ENCODE results near the gene F2R.
"Not testable (repeated sequence)": the region's sequence is repeated elsewhere in the genome, so short reads cannot be mapped to it uniquely, and the experiment has no call there.

The F2R gene

DNA sequence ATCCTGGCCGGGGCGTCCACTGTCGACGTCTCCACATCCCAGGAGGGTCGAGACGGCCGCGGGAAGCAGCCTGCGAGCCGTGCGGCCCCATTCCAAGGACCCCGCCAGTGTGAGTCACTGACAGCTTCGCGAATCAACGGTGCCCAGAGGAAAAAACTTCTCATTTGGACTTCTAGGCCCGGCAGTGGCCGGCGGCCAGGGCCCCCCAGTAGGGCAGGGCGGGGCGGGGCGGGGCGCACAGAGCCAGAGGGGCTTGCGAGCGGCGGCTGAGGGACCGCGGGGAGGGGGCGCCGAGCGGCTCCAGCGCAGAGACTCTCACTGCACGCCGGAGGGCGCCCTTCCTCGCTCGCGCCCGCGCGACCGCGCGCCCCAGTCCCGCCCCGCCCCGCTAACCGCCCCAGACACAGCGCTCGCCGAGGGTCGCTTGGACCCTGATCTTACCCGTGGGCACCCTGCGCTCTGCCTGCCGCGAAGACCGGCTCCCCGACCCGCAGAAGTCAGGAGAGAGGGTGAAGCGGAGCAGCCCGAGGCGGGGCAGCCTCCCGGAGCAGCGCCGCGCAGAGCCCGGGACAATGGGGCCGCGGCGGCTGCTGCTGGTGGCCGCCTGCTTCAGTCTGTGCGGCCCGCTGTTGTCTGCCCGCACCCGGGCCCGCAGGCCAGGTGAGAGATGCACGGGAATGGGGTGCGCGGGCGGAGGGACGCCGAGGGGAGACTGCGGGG, at the start of gene F2R:
TSS of gene F2R (plus strand) at position 391 of the 720 bp plus-strand sequence. CDS start at position 573, 182 bp downstream.
- DNase-seq = peak; percentile 45

DNA sequence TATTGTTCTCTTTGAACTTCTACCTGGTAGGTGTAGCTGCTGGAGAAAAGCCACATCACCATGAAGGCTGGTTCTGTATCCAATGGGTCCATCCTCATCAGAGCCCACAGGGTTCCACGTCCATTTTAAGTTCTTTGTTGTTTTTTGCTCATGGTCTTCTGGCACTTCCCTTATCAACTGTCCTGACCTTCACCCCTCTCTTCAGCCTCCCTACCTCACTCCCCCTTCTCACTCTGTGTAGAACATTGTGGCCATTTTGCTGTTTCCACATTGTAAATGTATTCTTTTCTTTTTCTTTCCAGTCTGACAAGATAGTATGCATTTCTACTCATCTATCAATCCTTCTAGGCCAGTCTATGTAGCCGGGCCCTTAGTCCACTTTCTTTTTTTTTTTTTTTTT, 48.4 kb upstream of the F2R start:
- DNase-seq = no peak

DNA sequence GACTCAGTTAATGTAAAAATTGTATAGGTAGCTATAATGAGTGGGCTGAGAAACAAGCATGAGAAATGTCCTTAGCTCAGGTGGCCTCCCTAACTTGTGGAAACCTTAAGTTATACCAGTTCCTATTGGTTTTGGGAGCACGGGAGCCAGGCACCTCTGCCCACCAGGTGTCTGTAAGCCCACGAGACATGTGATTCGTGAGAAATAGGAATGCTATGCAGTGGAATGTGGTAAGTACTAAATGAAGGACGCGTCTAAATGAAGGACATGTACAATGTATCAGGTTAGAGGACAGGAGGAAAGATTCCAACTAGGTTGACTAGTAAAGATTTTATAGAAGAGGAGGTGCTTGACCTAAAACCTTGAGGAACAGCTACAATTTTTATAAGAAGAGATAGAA, 46.7 kb upstream of the F2R start:
- no peak for DNase-seq

DNA sequence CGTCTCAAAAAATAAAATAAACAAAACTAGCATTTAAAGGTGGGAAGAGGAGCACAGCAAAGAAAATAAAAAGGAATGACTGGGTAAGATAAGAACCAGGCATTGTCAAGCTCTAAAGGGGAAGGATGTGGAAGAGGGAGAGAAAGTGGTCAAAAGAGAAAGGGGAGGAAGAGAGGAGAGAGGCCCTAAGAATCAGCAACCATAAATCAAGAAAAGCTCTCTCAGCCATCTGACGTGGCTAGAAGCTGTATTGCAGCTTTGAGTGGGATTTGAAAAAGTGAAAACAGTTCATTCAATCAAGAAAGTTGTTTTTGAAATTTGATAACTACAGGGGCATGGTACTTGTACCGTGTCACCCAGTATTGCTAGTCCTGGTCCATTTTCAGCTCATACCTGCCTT, 45.4 kb upstream of the F2R start:
- no peak for DNase-seq

DNA sequence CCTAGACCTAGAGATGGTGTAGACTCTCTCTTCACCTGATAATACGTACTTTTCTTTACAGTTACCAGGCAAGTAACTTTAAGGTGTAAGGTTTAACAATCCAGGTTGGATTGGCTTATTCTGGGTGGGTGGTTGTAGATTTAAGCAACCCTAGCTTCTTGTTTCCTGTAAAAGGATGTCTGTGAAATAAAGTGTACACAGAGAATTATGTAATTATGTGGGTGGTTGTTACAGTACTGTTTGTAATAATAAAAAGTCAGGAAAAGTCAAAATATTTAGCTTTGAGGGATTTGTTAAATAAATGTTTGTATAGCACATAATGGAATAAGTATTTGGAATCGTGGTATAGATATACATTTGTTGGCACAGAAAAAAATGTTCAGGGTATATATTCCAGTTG, 43.7 kb upstream of the F2R start:
- no peak for DNase-seq

DNA sequence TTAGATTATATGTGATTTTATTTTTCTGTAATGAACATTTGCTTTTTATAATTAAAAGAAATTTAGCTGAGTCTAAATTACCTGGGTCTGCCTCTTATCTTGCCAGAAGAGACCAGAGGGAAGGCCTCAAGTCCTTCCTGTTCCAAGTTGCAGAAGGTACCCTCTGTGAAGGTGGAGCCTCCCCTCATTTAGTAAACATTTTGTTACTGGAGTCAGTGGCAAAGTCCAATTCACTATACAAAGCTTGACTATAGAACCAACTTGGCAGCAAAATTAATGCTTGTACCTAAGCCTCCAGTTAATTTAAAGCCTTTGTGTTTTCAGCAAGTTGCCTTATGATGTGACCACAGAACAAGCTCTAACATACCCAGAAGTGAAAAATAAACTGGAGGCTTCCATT, 42.8 kb upstream of the F2R start:
- no peak for DNase-seq

DNA sequence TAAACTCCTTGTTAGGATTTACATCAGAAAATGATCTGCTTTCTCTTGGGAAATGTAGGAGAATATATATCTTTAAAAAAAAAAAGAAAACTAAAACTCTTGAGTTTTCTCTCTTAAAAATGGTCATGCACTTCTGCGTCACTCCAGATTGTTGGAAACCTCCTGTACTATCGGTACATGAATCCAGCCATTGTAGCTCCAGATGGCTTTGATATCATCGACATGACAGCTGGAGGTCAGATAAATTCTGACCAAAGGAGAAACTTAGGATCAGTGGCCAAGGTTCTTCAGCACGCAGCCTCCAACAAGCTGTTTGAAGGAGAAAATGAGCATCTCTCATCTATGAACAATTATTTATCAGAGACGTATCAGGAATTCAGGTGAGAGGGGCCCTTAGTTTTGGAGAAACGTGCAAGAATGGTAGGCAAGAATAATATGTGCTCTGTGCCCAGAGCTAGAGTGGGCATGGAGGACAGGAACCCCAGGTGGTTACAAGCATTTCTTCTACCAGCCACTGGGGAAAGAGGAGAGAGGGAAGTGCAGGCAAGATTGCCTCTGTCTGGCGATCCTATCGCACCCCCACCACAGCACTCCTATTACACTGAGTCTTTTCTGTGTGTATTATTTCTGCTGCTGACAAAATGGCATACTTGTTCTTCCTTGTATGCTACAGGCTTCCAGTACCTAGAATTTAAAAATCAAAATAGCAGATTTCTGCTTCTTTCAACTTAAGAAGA, 41.4 kb upstream of the F2R start:
- no peak for DNase-seq

DNA sequence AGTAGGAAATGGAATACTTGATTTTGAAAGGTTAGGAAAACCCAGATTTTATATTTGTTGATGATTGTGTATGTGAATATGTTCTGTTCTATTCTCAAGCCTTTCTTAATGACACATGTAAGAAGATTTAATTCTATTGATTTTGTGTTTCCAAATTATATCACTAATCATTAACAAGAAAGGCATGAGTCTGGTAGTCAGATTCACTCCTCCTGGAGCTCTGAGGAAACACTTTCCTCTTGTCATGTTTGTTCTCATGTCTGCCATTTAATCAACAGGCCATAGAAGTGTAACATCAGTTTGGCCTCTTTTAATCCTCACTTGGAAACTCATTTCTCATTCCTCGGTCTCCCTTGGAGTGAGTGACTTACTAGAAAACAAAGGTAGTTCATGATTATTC, 40.6 kb upstream of the F2R start:
- DNase-seq = no peak

DNA sequence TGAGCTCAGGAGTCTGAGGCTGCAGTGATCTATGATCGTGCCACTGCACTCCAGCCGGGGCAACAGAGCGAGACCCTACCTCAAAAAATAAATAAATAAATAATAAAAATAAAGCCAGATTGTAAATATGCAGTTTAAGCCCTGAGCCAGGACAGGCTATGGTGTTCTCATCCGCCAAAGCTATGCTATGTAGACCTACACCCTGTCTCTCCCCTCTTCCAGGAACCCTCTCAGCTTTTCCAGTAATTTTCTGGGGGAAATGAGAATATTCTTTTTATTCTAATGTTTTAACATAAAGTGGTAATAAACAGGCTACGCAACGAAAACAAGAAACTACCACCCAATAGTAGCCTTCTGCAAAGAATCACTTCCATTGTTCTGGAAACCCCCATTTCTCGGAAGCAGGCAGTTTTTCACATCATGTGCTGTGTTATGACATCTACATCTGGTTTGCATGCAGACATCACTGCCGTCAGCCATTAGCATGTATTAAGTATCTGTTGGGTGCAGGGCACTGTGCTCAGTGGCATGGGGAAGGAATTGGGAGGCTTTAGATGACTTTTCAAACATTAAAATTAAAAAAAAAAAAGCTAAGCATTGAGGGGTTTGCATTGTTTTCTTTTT, 38.0 kb upstream of the F2R start:
- DNase-seq = no peak

DNA sequence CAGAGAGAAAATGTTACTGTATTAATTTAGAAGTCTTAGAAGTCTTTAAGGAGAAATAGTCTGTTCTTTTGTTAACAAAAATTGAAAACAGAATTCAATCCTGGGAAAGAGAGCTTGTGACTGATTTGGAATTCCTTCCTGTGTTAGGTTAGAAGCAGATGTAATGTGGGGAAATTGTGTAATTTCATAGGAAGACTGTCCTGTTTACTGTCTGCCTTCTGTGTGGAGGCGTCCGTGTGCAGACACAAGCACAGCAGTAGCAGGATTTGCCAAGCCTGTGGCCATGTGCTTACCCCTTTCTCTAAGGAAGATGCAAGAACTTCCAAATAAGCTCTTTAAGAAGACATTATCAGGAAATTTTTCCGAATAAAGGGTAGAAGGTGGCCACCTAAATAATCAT, 36.7 kb upstream of the F2R start:
- no peak for DNase-seq

DNA sequence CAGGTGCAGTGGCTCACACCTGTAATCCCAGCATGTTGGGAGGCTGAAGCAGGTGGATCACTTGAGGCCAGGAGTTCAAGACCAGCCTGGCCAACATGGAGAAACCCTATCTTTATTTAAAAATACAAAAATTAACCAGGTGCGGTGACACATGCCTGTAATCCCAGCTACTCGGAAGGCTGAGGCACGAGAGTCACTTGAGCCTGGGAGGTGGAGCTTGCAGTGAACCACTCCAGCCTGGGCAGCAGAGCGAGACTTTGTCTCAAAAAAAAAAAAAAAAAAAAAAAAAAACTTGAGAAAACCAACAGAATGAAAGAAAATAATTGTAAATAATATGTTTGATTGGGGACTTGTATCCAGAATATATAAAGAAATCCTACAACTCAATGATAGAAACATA, 35.1 kb upstream of the F2R start:
- not testable (repeated sequence) for DNase-seq

DNA sequence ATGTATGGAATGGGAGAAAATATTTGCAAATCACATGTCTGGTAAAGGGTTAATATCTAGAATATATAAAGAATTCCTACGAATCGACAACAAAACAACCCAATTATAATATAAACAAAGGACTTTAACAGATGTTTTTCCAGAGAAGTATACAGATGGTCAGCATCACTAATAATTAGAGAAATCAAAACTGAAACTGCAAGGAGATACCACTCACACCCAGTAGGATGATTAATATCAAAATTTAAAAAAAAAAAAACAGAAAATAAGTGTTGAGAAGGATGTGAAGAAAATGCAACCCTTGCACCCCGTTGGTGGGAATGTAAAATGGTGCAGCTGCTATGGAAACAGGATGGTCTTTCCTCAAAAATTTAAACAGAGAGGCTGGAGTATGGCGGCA, 34.6 kb upstream of the F2R start:
- peak; percentile 26 for DNase-seq

DNA sequence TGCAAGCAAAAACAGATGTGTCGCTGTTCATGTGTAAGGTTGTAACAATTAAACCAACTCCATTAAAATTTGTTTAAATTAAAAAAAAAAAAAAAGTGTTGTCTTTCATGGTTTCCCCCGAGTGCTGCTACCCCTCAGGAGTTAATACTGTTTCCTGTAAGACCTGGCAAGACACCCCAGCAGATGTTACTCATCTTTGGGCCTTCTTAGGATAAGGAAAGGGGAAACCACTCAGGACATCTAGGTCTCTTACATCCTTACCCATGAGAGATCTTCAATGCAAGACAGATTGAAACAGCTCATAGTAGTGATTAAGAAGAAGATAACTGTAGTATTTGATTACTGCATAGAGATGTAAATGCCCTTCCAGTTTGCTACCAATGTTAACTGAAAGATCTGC, 33.5 kb upstream of the F2R start:
- DNase-seq = no peak

DNA sequence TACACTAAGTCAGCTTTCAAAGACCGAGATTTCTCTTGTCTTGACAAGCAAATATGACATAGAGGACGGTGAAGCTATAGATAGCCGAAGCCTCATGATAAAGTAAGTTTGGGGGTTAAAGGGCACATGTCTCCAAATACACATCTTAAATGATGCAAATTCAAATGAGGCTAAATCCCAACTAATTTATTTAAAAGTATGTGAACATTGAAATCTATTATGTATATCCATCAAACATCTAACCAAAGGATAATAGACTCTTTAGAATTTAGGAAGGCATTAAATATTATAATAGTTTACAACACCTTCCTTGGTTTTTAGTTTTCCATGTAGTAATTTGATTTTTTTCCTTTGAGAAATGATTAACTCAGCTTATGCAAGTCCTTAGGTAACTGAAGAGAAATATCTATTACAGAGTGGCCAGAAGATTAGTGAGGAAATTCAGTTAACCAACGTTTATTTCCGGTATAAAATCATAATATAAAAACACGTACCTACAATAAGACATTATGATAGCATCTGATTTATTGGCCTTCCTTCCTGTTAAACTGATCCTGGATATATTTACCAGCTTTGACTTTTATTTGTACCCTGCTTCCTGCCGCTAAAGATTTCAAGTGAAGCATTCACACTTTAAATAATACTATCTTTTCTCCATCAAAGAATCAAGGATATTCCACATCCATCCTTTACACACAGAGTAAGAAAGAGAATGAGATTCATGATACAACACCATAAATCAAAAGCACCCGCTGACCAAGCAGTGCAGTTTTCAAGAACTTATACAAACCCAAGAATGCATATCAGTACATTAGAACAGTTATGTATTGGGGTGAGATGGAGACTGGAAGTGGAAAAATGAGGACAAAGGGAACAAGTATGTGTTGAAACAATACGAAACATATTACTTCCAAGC, 31.9 kb upstream of the F2R start:
- no peak for DNase-seq

DNA sequence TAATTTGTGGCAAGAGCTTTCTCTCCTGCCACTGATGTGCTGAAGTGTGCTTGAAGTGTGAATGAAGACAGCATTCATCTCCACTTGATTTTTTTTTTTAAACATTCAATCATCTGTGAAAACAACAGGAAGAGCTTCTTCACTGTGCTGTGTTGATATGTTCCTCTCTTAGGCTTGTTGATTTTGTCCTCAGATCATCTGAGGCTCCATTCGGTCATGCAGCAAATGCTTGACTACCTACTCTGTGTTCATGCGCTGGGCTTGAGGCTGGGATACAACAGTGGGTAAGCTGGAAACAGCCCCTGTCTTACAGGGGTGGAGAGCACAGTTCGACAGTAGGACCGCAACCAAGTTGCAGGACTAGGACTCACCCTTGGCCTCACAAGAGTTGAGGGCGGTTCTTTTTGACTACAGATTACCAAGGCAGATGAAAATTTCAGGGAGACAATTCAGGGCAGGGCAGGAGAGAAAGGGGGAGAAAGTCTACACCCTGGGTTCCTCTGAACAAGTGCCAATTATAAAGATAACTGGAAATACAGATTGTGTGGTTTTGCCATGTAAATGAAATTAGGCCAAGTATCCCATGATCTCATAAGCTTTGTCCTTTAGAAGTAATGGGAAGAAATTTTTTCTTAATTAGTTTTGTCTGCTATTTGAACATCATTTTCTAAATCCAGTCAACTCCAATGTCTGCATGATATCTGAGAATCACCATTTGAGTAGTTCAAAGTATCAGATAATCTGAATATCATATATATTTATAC, 31.0 kb upstream of the F2R start:
- DNase-seq = no peak

DNA sequence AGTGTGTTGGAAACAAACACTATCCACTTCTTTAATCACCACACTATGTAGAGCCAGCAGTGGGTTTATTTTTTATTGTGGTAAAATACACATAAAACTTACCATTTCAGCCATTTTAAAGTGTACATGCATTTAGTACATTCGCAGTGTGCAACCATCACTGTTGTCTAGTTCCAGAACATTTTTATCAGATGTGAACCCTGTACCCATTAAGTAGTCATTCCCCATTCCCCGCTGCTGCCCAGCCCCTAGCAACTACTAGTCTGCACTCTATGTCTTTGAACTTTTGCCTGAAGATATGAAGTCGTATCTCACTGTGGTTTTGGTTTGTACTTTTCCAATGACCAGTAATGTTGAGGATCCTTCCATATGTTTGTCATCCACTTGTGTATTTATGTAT, 30.2 kb upstream of the F2R start:
- DNase-seq = no peak

DNA sequence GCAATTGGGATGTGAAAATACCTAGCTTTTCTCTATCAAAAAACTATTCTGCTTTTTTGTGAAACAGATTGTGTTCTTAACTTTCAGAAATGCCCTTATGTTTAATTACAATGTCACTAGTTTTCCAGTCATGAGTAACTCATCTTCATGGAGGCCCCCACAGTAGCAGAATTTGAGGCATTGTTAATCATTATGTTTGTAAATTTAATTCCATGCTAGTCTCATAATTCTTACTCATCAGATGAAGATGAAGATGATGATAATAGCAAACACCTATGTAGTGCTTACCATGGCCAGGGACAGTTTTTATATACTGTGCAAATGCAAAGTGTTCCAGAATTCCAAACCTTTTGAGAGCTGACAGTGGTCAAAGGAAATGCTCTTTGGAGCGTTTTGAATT, 27.7 kb upstream of the F2R start:
- DNase-seq = no peak

DNA sequence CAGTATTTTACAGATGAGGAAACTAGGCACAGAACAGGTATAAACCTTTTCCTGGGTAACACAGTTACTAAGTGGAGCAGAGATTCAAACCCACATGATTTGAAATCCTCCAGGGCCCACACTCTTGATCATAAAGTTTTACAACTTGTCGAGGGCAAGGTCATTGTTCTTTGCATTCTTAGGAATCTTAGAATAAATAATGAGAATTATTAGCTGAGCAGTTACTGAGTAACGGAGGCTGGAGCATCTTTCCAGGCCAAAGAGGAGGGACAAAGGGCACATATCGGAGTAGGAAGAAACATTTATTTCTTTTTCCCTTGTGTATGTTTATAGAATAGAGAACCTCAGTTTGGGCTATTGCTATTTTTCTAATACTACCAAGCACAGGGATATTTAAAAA, 27.1 kb upstream of the F2R start:
- no peak for DNase-seq

DNA sequence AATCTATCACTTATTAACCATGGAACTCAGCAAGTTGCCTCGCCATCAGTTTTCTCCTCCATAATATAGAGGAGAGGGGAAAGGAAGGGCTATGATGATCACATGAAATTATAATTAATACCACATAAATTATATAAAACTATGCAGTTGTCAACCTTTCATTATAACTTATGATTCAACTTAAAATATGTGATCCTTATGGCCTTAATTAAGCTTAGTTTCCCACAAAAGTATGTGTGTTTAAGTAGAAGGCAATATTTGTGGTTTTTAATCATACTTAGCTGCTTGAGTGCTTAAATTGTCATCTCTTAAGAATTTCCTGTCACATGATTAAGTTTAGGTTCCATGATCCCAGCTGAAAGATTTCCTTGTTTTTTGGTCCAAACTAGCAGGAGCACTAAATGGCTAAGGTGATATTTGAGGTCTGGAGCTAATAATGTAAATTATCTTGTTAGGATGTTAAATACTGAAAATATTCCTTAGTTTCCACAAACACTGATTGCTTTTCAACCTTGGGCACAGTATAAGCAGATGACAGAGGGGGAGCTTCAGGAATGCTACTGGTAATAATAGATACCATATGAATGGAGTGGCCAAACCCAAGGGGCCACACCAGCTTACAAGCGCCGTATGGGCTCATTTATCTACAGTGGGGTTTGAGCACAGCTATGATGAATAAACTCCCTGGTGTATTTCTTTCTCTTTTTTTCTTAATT, 26.4 kb upstream of the F2R start:
- DNase-seq = no peak

DNA sequence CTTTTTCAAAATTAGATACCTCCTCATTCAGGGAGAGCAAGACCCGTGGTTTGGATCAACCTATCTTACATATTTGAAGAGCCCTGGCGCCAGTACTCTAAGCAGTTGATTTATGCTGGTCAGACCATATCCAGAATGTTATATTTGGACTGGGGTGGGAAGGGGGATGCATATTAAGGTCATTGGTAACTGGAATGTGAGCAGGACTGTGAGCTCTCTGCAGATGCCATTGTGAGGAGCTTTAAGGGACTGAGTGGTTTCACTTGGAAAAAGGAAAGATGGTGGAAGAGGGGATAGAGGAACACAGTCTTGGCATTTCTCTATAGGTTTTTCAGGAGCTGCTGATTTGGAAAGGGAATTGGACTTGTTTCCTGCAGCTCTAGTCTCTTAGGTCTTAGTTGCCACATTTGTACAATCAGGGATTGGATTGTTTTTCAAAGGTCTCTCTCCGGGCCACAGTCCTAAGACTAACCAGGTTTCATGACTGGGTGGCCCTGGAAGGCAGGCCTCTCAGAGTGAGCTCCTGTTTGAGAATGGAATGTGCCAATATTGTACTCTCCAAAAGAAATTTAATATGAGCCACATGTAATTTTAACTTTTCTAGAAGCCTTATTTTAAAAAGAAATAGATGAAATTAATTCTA, 25.8 kb upstream of the F2R start:
- DNase-seq = no peak
